Inferior parietal cortex (tissue), 1 donor: ENCODE results near the gene DHPS.
"Not testable (repeated sequence)": the region's sequence is repeated elsewhere in the genome, so short reads cannot be mapped to it uniquely, and the experiment has no call there.

Experiments
- DNase-seq: peaks from one replicate; pipeline ENCODE4 v3.0.0-alpha.2; 2016; ENCODE audit errors: extremely low spot score

DHPS gene

DNA sequence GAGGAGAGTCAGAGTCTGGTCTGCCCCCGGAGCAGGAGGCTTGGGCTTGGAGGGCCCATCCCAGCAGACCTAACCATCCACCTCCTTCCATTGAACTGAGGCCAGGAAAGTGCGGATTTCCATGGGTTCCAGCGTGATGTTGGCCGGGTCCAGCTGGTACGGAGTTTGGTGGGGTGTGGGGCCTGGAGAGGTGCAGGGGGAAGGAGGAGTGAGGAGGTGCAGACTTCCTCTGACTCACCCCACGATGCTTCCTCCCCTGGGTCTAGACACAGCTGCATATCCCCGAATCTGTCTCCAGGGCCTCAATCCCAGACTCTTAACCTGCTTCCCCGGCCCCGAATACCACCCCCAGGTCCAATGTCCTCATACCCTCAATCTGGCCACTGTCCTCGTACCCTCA is 35.1 kb downstream of the DHPS start:
- DNase-seq, result no peak

DNA sequence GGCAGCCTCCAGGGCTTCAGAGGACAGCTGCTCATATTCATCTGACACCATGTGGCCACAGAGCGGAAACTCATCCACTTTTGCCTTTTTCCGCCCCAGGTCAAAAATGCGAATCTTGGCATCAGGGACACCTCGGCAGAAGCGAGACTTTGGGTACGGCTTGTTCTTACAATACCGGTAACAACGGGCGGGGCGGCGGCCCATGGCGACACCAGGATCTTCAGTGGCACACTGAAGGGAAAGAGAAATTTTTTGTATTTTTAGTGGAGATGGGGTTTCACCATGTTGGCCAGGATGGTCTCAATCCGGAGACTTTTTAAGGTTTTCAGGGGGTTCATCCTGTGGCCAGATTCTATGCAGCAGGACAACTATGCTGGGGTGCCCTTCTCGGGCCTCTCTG is 38.0 kb downstream of the DHPS start:
- not testable (repeated sequence) for DNase-seq

DNA sequence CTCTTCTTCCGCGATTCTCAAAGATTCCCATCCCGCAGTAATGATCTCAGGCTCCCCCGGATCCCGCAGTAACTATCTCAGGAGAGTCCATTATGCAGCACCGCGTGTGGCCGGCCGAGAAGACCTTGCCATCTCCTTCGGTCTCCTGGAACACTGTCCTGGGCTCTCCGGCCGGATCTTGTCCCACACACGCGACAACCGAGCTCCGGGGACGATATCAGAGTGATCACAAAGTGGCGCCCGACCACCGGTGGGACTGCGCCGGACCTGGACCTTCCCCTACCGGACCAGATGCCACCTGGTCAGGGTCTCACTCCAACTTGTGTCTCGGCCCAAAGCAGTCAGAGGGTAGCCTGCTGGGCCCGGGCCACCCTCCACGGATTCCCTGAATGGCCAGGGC is 39.2 kb downstream of the DHPS start:
- no peak for DNase-seq

DNA sequence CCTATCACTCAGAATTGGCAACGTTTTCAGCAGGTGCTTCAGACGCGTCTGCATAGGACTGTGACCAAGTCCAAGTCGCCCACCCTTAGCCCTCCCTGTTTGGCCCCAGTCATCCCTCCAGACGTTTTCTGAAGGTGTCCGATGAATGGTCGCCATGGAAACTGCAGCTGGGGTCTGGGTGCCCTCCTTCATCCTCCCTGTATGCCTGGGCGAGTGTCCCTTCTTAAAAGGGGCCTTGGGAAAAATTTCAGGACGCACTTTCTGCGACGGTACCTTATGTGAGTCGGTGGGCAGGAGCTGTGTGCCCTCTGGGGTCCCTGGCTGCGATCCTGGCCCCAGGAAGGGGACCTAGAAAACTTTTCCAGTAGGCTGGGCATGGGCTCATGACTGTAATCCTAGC is 40.2 kb downstream of the DHPS start:
- no peak for DNase-seq

DNA sequence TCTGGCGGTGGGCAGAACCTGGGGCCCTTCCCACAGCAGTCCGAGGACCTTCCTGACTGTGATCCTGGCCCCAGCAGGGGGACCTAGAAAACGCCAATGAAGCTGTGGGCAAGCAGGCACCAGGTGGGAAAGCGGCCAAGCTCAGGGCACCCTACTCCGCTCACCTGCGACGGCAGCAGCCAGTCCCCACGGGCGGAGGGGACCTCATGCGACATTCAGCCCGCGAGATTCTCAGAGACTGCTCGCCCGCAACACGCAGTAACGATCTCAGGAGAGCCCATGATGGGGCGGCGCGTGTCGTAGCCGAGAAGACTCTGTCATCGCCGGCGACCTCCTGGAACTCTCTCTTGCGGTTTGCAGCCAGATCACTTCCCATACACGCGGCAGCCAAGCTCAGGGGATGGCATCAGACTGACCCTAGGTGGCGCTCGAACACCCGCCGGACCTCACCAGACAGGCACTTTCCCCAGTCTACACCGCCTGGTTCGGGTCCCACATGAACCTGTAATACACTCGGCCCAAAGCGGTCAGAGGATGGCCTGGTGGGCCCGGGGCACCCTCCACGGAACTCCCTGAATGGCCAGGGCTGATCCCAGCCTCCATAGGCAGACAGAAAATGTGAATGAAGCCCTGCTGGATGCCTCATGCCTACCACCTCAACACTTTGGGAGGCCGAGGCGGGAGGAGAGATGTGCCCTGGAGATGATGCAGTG is 41.6 kb downstream of the DHPS start:
- peak; percentile 58 for DNase-seq

DNA sequence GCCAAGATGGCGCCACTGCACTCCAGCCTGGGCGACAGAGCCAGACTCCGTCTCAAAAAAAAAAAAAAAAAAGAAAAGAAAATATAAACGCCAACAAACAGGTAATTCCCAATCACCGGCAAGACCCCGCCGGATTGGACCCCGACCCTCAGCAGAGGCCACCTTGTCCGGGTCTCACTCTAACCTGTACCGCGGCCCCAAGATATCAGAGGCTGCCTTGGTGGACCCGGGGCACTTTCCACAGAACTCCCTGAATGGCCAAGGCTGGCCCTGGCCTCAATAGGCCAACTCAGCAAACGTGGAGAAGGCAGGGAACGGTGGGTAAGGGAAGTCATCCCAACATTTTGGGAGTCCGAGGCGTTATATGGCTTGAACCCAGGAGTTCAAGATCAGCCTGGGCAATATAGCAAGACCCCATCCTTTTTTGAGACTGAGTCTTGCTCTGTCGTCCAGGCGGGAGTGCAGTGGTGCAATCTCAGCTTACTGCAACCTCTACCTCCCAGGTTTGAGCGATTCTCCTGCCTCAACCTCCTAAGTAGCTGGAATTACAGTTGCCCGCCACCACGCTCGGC is 43.0 kb downstream of the DHPS start:
- DNase-seq, result no peak

DNA sequence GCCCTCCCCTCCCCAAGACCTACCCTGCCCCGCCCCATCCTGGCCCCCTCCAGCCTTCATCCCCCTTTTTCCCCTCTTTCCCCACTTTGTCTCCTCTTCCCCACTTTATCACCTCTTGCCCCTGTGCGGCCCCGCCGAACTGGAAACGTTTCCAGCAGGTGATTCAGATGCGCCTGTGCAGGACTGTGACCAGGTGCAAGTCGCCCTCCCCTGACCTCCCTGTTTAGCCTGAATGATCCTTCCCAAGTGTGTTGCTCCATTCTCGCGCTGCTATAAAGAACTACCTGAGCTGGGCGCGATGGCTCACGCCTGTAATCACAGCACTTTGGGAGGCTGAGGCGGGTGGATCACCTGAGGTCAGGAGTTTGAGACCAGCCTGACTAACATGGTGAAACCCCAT is 45.0 kb downstream of the DHPS start:
- DNase-seq, result no peak

DNA sequence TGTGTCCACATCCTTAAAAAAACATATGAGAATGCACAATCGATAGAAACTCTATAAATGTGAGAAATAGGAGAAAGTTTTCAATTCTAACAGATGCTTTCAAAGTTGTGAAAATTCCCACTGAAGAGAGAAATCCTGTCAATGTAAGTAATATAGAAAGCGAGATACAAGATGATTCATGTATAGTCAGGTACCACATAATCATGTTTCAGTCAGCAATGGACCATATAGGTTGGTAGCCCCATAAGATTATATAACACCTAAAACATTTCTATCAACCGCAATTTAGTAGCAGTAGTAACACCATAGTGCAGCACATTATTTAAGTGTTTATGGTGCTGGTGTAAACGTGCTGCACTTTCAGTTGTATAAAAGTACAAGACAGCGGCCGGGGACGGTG is 52.5 kb downstream of the DHPS start:
- DNase-seq, result no peak

DNA sequence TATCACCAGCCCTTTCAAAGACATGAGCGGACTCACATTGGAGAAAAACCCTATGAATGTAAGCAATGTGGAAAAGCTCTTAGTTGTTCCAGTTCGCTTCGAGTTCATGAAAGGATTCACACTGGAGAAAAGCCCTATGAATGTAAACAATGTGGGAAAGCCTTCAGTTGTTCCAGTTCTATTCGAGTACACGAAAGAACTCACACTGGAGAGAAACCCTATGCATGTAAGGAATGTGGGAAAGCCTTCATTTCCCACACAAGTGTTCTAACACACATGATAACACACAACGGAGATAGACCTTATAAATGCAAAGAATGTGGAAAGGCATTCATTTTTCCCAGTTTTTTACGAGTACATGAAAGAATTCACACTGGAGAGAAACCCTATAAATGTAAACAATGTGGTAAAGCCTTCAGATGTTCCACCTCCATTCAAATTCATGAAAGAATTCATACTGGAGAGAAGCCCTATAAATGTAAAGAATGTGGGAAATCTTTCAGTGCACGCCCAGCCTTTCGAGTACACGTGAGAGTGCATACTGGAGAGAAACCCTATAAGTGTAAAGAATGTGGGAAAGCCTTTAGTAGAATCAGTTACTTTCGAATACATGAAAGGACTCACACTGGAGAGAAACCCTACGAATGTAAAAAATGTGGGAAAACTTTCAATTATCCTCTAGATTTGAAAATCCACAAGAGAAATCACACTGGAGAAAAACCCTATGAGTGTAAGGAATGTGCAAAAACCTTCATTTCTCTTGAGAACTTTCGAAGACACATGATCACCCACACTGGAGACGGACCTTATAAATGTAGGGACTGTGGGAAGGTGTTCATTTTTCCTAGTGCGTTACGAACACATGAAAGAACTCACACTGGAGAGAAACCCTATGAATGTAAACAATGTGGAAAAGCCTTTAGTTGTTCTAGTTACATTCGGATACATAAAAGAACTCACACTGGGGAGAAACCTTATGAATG is 53.3 kb downstream of the DHPS start:
- no peak for DNase-seq

DNA sequence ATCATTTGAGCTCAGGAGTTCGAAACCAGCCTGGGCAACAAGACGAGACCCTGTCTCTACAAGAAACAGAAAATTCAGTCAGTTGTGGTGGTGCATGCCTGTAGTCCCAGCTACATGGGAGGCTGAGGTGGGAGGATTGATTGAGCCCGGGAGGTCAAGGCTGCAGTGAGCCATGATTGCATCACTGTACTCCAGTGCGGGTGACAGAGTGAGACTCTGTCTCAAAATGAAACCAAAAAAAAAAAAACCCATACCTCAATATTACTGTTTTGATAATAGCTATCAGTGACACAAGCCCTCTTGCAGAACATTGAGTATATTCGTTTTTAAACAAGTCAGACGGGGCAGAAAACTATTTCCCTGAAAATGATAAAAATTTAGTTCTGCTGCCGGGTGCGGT is 54.7 kb downstream of the DHPS start:
- DNase-seq, result no peak
